OCI-LY7 (cell line): ENCODE results near the gene ZNF277.

Experiments used
- EZH2phosphoT487 ChIP-seq: fragments of 200-600 bp; sonication (generic); IDR thresholded peaks from 2 replicates; pipeline ENCODE4 v1.6.1; 2018; ENCODE audit warnings: low read depth, borderline replicate concordance, mild to moderate bottlenecking, mixed run types, antibody characterized with exemption, low read length, moderate library complexity, mixed read lengths
- TF ChIP-seq, protein P1 (sequence below): fragments of 200-600 bp; sonication (generic); conservative IDR thresholded peaks from 2 replicates; pipeline ENCODE4 v1.5.1; 2014; ENCODE audit warnings: mild to moderate bottlenecking, antibody characterized with exemption, low read length, moderate library complexity, mixed read lengths

DNA sequence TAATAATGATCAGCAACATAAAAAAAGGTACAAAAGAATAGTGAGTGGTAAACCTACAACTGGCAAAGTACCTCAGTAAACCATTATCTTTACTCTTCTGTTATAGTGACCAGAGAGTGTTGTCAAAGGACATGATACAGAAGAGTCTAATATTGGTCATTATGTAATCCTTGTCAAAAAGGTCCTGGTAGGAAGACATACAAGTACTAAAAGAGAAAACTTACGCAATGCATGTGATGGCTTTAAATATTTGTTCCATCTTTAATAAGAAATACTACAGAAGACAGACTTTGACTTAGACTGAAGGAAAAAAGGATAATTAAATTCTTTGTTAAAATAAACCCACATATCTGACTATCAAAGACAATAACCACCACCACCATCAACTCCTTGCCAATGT is 6.8 kb upstream of the ZNF277 start:
- TF ChIP-seq, protein P1, sequence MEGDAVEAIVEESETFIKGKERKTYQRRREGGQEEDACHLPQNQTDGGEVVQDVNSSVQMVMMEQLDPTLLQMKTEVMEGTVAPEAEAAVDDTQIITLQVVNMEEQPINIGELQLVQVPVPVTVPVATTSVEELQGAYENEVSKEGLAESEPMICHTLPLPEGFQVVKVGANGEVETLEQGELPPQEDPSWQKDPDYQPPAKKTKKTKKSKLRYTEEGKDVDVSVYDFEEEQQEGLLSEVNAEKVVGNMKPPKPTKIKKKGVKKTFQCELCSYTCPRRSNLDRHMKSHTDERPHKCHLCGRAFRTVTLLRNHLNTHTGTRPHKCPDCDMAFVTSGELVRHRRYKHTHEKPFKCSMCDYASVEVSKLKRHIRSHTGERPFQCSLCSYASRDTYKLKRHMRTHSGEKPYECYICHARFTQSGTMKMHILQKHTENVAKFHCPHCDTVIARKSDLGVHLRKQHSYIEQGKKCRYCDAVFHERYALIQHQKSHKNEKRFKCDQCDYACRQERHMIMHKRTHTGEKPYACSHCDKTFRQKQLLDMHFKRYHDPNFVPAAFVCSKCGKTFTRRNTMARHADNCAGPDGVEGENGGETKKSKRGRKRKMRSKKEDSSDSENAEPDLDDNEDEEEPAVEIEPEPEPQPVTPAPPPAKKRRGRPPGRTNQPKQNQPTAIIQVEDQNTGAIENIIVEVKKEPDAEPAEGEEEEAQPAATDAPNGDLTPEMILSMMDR, result no peak
- TF ChIP-seq EZH2phosphoT487, result no peak
